Spinal cord (tissue), 10 donors: ENCODE results near the gene RNF167. TPM values are rescaled to one million over a fixed set of nuclear protein-coding genes. Genes with fewer than 3 reads are reported as not detected.

ENCODE experiments used
- DNase-seq, 6 donors: peaks; one replicate each; pipeline versions ENCODE4 v3.0.0 to v3.0.0-alpha.2; 2013 to 2015; ENCODE audit warnings: low spot score in 6 of 6, low read depth in 4 of 6
- H3K27ac ChIP-seq: one replicate; pipeline ENCODE4 v1.5.1; 2013; ENCODE audit warnings: low read depth, low read length, control low read depth
- H3K27me3 ChIP-seq: one replicate; pipeline ENCODE4 v1.6.1; 2013; ENCODE audit warnings: low read length; ENCODE audit not compliant: control insufficient read depth, insufficient read depth
- H3K36me3 ChIP-seq: one replicate; pipeline ENCODE4 v1.6.1; 2013; ENCODE audit warnings: low read length; ENCODE audit not compliant: control insufficient read depth, insufficient read depth
- H3K4me1 ChIP-seq: one replicate; pipeline ENCODE4 v1.6.1; 2013; ENCODE audit warnings: low read length; ENCODE audit not compliant: control insufficient read depth, insufficient read depth
- H3K4me3 ChIP-seq: one replicate; pipeline ENCODE4 v1.5.1; 2013; ENCODE audit warnings: low read depth, low read length, control low read depth
- H3K9me3 ChIP-seq: one replicate; pipeline ENCODE4 v1.6.1; 2013; ENCODE audit warnings: low read length; ENCODE audit not compliant: control insufficient read depth, insufficient read depth
- WGBS: methylation state at CpG from one replicate; pipeline ENCODE4 v1.1.5; 2013; ENCODE audit warnings: missing lambda C conversion rate; ENCODE audit not compliant: insufficient coverage; 5-methylcytosine and 5-hydroxymethylcytosine counted together
- polyA plus RNA-seq, 2 donors: library from polyadenylated mRNA; unstranded; fragments of 120-200 nt; gene quantifications; one replicate each; pipeline ENCODE4 v1.2.1, GENCODE V29; 2013; ENCODE audit not compliant: insufficient read length in 2 of 2
- total RNA-seq, 2 donors: library from RNA; depleted of rRNA in 1 of 2; stranded (reverse); fragments of 120-200 nt in 1 of 2; fragments of >200 nt in 1 of 2; gene quantifications; one replicate each; pipeline versions ENCODE4 v1.2.3 to v1.2.4, GENCODE V29; 2013 to 2014
- donor health status: healthy.

The RNF167 gene
- total and polyA plus RNA-seq, 4 donors, result 23.5 to 133 (median 92.6) TPM

- Histone ChIP-seq H3K9me3 (no peaks in the 10 kb centered on the region), H3K4me3 (no peak overlapping the region), H3K36me3 (peaks cover 43% of the 10 kb centered on the region), H3K4me1 (peaks cover 35% of the 10 kb centered on the region), H3K27ac (no peak overlapping the region), H3K27me3 (no peaks in the 10 kb centered on the region)
- 98% methylated on average over 3 of the region's 3 CpGs for WGBS
- DNase-seq, result no peak
Measured at GRCh38 chr17:4936436-4936835, 3.6 kb upstream of the RNF167 start.

GRCh38 chr17:4937553-4937952, 2.5 kb upstream of the RNF167 start:
- H3K27ac ChIP-seq, result no peak overlapping the region
- no peaks in the 10 kb centered on the region for H3K9me3 ChIP-seq
- no peaks in the 10 kb centered on the region for H3K27me3 ChIP-seq
- H3K36me3 ChIP-seq, result peaks cover 55% of the 10 kb centered on the region
- peaks cover 39% of the 10 kb centered on the region for H3K4me1 ChIP-seq
- no peak for DNase-seq
- WGBS, result 96% methylated on average over 16 of the region's 16 CpGs
- H3K4me3 ChIP-seq, result no peak overlapping the region

GRCh38 chr17:4938069-4938491, 2.0 kb upstream of the RNF167 start:
- Histone ChIP-seq H3K9me3 (no peaks in the 10 kb centered on the region), H3K27ac (no peak overlapping the region), H3K27me3 (no peaks in the 10 kb centered on the region), H3K36me3 (peaks cover 57% of the 10 kb centered on the region), H3K4me1 (peaks cover 39% of the 10 kb centered on the region), H3K4me3 (no peak overlapping the region)
- DNase-seq, result no peak
- 89% methylated on average over 6 of the region's 11 CpGs for WGBS

GRCh38 chr17:4938688-4939545, 1.2 kb upstream of the RNF167 start:
- Histone ChIP-seq H3K36me3 (peaks cover 66% of the 10 kb centered on the region), H3K4me1 (peaks cover 38% of the 10 kb centered on the region), H3K4me3 (peak overlapping the region; percentile 93), H3K9me3 (no peaks in the 10 kb centered on the region), H3K27me3 (no peaks in the 10 kb centered on the region), H3K27ac (peak overlapping the region; percentile 96)
- no peak for DNase-seq
- 55% methylated on average over 15 of the region's 19 CpGs for WGBS

DNA sequence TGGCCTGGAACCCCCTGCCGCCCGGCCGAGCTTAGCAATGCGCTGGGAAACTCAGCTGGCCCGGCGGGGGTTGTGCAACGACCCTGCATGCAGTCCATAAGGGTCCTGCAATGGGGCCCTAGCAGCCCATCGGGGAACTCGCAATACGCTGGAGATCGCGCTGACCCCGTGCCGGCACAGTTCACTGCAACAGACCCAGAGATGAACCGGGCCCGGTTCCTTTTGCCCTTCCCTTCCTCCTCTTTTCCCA, 597 bp upstream of the RNF167 start:
- DNase-seq, result no peak
- H3K36me3 ChIP-seq, result peaks cover 68% of the 10 kb centered on the region
- WGBS, result 0% methylated on average over 16 of the region's 16 CpGs
- H3K27ac ChIP-seq, result peak overlapping the region; percentile 96
- H3K4me3 ChIP-seq, result peak overlapping the region; percentile 93
- H3K9me3 ChIP-seq, result no peaks in the 10 kb centered on the region
- H3K27me3 ChIP-seq, result no peaks in the 10 kb centered on the region
- peaks cover 32% of the 10 kb centered on the region for H3K4me1 ChIP-seq

- WGBS, result under 1% methylated on average over 22 of the region's 29 CpGs
- no peak for DNase-seq
Measured at GRCh38 chr17:4940555-4941318, 669 bp downstream of the RNF167 start.

GRCh38 chr17:4941319-4941610, 1.2 kb downstream of the RNF167 start:
- Histone ChIP-seq H3K27ac (no peak overlapping the region), H3K4me3 (peak overlapping the region; percentile 93), H3K36me3 (peaks cover 71% of the 10 kb centered on the region), H3K4me1 (peaks cover 39% of the 10 kb centered on the region), H3K9me3 (no peaks in the 10 kb centered on the region), H3K27me3 (no peaks in the 10 kb centered on the region)
- WGBS, result 77% methylated on average over 3 of the region's 4 CpGs
- no peak for DNase-seq

More at GRCh38 chr17:4940555-4941318, 669 bp downstream of the RNF167 start:
- Histone ChIP-seq H3K4me1 (peaks cover 38% of the 10 kb centered on the region), H3K9me3 (no peaks in the 10 kb centered on the region), H3K27ac (peak overlapping the region; percentile 96), H3K27me3 (no peaks in the 10 kb centered on the region), H3K4me3 (peak overlapping the region; percentile 93), H3K36me3 (peaks cover 74% of the 10 kb centered on the region)

GRCh38 chr17:4942760-4943508, 2.9 kb downstream of the RNF167 start:
- WGBS, result 90% methylated on average over 4 of the region's 13 CpGs
- no peaks in the 10 kb centered on the region for H3K27me3 ChIP-seq
- H3K27ac ChIP-seq, result no peak overlapping the region
- H3K36me3 ChIP-seq, result peaks cover 54% of the 10 kb centered on the region
- peaks cover 44% of the 10 kb centered on the region for H3K4me1 ChIP-seq
- no peak overlapping the region for H3K4me3 ChIP-seq
- H3K9me3 ChIP-seq, result no peaks in the 10 kb centered on the region
- DNase-seq, result no peak

- Histone ChIP-seq H3K36me3 (peaks cover 44% of the 10 kb centered on the region), H3K4me3 (no peak overlapping the region), H3K4me1 (peaks cover 31% of the 10 kb centered on the region), H3K27me3 (no peaks in the 10 kb centered on the region), H3K9me3 (no peaks in the 10 kb centered on the region), H3K27ac (no peak overlapping the region)
- DNase-seq, result no peak
- WGBS, result 69% methylated on average over 2 of the region's 3 CpGs
Measured at GRCh38 chr17:4944163-4944553, 4.1 kb downstream of the RNF167 start.
